Activated CD4-positive, CD25-positive, alpha-beta regulatory T cell treated with anti-CD3 and anti-CD28 coated beads, Interleukin-2, amount 50 U/mL, for 24 hours (primary cell): ENCODE data around the gene CERS1.

ENCODE experiments used
- ATAC-seq, 2 donors: fragments of 150-1000 bp; cut with Tn5 transposase; one replicate each; pipeline ENCODE4 v1.10.0; 2021; ENCODE audit warnings: mild to moderate bottlenecking in 1 of 2, moderate library complexity in 1 of 2

The CERS1 gene

DNA sequence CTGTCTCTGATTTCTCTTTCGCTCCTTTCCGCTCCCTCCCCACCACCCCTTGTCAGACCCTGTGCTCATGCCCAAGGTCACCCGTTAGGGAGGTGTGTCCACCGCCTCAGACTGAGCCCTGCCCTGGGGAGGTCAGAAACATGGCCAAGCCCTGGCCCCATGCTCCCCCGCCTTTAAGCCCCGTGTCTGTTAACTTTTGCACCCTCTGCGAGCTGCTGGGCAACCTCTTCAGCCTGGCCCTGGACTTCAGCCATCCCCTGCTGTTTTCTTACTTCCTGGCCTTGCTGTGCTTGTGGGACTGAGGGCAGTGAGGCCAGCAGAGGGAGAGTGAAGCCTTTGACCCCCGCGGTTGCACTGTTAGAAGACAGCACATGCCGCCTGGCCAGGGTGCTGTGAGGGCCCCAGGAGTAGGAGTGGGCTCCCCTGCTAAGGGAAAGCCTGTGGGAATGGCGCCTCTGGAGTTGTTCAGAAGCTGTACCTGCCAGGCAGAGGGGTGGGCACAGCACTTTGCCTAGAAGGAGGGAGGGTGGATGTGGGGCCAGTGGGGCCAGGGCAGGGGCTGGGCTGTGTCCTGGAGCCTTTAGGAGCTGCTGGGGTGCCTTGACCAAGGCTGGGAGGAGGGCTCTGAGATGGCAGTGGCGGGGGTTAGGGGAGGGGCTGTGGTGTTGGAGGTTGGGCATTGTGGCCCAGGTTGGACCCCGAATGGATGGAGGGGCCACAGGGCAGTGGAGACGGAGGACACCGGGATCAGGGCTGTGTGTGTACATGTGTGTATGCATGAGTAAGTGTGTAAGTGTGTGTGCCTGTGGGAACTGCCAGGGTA is 56.3 kb downstream of the CERS1 start:
- no peak for ATAC-seq

DNA sequence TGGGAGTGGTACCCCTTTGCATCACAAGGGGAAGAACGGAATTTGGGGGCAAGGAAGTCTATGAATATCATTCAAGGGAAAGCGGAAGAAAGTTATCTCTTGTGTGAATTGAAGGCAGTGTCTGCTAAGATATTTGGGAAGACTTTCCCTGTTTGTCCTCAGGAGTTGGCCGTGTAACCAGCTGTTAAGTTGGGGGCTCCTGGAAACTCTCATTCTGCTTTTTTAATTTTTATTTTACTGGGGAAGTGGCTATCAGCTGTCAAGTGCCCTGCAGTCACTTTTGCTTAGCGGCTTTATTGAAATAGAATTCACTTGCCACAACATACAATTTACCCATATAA is 61.3 kb downstream of the CERS1 start:
- no peak for ATAC-seq

DNA sequence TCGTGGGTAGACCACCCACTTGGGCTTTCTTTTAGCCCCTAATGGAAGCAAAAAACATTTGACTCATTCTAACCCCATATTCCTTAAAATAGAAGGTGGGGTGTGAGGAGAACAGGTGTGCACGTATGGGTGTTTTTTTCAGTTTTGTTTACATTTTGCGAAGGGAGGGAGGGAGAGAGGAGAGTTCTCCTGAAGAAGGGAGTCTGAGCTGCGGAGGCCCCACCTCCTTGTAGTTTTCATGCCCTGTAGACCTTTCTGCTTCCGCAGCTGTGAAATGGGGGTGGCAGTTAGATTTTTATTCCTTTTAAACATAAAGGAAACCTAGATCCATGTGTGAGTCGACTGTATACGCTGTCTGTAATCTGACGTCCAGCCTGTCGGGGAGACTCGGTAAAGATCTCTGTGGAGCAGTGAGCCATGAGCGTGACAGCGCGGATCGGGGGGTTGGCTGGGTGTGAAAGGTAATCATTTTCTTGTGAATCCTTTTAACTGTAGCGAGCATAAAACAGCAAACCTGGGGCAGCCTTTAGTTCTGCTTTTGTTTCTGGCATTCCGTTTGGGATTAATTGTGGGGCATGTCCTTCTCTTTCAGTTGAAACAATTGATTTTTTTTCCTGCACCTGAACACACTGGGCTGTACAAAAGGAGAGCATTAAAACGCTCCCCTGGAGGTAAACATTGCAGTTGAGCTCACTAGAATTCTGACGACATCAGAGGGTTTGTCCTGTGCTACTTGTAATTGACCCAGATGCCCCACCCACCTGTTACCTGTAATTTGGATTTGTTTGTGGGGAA is 61.9 kb downstream of the CERS1 start:
- ATAC-seq, result no peak

DNA sequence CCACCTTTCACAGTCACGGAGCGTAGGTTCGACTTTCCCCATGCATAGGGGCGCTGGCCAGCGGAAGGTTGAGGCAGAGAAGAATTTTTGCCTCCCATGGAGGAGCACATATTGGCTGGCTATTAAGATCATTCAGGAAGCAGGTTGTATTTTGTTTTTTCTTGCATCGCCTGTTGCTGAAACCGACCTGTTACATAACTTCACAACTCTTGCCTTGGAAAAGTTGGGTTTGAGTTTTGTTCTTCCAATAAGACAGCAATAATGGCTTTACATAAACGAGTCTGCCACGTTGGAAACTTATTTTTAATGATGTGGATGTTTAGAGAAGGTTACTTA is 62.8 kb downstream of the CERS1 start:
- no peak for ATAC-seq

DNA sequence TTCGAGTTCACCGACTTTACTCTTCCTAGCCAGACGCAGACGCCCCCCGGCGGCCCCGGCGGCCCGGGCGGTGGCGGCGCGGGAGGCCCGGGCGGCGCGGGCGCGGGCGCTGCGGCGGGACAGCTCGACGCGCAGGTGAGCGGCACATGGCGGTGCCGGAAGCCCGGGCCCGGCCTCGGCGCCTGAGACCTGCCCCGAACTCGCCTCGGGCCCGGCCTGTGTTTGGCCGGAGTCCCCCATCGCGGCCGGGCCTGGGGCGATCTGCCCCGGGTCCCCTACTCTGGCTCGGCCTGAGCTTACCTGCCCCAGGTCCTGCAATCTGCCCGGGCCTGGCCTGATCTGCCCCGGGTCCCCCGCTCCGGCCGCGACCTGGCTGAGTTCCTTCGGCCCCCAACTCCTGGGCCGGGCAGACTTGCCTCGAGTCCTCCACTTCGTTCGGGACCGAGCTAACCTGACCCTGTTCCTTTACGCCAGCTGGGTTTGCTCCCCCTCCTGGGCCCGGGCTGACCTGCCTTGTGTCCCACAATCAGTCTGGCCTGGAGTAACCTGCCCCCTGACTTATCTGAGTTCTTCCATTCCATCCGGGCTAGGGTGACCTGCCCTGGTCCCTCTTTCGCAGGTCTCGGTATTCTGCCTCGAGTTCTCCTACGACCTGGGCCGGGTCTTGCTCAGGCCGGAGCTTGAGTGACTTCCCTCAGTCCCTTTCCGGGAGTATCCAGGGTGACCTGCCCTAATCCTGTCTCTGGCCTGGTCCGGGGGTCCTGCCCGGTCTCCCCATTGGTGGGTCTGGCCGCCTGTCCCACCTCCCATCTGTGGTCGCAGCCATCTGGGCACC is 63.4 kb downstream of the CERS1 start:
- peak; percentile 48 to 52 for ATAC-seq

DNA sequence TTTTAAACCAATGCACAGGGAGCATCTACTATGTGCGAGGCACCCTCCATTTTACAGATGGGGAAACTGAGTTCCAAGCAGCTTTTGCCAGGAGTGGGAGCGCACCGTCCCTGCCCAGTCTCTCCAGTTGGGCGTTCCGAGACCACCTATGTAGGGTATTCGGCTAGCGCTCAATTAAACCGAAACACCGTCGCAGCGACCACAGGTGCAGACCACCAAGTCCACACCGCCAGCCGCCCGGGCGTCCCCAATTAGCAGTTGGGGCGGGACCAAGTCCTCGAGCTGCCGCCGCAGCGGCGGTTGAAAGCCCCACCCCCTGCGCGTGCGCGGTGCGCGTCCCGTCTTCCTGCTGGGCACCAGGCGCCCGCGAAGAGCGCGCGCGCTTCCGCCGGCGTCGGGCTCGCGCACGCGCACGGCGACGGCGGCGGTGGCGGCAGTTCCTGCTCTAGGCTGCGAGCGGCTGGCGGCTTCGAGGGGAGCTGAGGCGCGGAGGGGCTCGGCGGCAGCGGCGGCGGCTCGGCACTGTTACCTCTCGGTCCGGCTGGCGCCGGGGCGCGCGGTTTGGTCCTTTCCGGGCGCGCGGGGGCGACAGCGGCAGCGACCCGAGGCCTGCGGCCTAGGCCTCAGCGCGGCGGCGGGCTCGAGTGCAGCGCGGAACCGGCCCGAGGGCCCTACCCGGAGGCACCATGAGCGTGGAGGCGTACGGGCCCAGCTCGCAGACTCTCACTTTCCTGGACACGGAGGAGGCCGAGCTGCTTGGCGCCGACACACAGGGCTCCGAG is 64.2 kb downstream of the CERS1 start, which contains the start of gene UPF1:
TSS of gene UPF1 (plus strand) at position 436 of the 782 bp plus-strand sequence. CDS start at position 687, 251 bp downstream.
- ATAC-seq, result peak; percentile 83 to 84

DNA sequence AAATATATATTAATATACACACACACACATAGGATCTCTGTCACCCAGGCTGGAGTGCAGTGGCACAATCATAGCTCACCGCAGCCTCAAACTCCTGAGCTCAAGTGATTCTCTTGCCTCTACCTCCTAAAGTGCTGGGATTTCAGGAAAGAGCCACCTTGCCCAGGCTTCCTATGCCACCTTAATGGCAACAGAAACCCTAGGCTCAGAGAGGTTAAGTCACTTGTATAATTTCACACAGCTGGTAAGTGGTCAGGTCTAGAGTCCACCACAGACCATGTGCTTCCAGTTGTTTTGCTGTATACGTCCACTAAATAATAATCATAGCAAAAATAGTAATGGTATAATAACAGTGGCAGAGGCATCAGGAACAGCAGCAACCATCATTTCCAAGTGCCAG is 65.5 kb downstream of the CERS1 start:
- ATAC-seq, result no peak

DNA sequence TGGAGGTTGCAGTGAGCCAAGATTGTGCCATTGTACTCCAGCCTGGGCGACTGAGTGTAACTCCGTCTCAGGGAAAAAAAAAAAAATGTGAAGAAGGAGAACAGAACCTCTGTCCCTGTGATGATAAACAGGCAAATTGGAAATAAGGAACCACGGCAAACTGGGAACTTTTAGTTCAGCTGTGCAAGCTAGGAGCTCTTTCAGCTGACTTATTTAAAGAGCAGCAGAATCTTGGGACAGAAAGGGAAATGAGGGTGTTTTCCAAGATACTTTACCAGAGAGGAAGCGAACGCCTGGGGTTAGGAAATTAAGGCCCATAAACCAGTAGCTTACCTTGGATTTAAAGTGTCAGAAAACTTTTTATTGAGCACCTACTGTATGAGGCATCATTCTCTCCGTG is 67.2 kb downstream of the CERS1 start:
- ATAC-seq, result no peak
